Activated CD8-positive, alpha-beta memory T cell treated with anti-CD3 and anti-CD28 coated beads, Interleukin-2, amount 50 U/mL, for 1 hour (primary cell): Measurements from ENCODE around the gene TBL1XR1.
"Not testable (repeated sequence)": the region's sequence is repeated elsewhere in the genome, so short reads cannot be mapped to it uniquely, and the experiment has no call there.

Source experiments
- DNase-seq: peaks from one replicate; pipeline ENCODE4 v3.0.0-alpha.2; 2020; ENCODE audit errors: extremely low read depth

Gene TBL1XR1

GRCh38 chr3:177181418-177181817 lies 15.9 kb downstream of the TBL1XR1 start:
- no peak for DNase-seq

GRCh38 chr3:177180506-177180905 lies 16.8 kb downstream of the TBL1XR1 start:
- no peak for DNase-seq

GRCh38 chr3:177179281-177180067 lies 17.8 kb downstream of the TBL1XR1 start:
- DNase-seq = no peak

GRCh38 chr3:177177749-177178221 lies 19.5 kb downstream of the TBL1XR1 start:
- no peak for DNase-seq

- no peak for DNase-seq
Observed at GRCh38 chr3:177174607-177175170, 22.6 kb downstream of the TBL1XR1 start.

GRCh38 chr3:177169936-177170722 lies 27.2 kb downstream of the TBL1XR1 start:
- no peak for DNase-seq

- no peak for DNase-seq
Observed at GRCh38 chr3:177168431-177168830, 28.9 kb downstream of the TBL1XR1 start.

GRCh38 chr3:177162742-177163141 lies 34.5 kb downstream of the TBL1XR1 start:
- no peak for DNase-seq

- DNase-seq = not testable (repeated sequence)
Observed at GRCh38 chr3:177161603-177162002, 35.7 kb downstream of the TBL1XR1 start.

- no peak for DNase-seq
Observed at GRCh38 chr3:177158461-177158860, 38.8 kb downstream of the TBL1XR1 start.

- no peak for DNase-seq
Observed at GRCh38 chr3:177157492-177157891, 39.8 kb downstream of the TBL1XR1 start.

GRCh38 chr3:177154733-177155132 lies 42.5 kb downstream of the TBL1XR1 start:
- DNase-seq = no peak

- DNase-seq = no peak
Observed at GRCh38 chr3:177150970-177151627, 46.2 kb downstream of the TBL1XR1 start.

GRCh38 chr3:177150218-177150916 lies 46.9 kb downstream of the TBL1XR1 start:
- DNase-seq = no peak

GRCh38 chr3:177149106-177149505 lies 48.2 kb downstream of the TBL1XR1 start:
- DNase-seq = no peak

- no peak for DNase-seq
Observed at GRCh38 chr3:177147790-177148189, 49.5 kb downstream of the TBL1XR1 start.

GRCh38 chr3:177146646-177147045 lies 50.6 kb downstream of the TBL1XR1 start:
- no peak for DNase-seq

- no peak for DNase-seq
Observed at GRCh38 chr3:177145954-177146353, 51.3 kb downstream of the TBL1XR1 start.

- no peak for DNase-seq
Observed at GRCh38 chr3:177145381-177145780, 51.9 kb downstream of the TBL1XR1 start.

- DNase-seq = no peak
Observed at GRCh38 chr3:177144922-177145321, 52.4 kb downstream of the TBL1XR1 start.

GRCh38 chr3:177141899-177142646 lies 55.2 kb downstream of the TBL1XR1 start:
- no peak for DNase-seq
